Measurements from ENCODE around the gene HSPB6.

HSPB6 gene

DNA sequence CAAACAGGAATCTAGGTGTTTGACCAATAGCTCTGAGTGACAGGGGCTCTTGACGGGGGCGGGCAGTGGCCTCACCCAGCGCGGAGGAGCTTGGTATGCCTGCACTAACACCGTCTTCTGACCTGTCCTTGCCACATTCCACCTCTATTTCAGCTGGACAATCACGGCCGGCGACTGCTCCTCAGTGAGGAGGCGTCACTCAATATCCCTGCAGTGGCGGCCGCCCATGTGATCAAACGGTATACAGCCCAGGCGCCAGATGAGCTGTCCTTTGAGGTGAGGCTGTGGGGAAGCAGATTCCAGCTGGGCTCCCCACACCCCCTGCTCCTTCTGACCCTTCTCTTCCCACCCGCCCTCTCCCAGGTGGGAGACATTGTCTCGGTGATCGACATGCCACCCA is 23.2 kb upstream of the HSPB6 start:
- H3K79me1 ChIP-seq (ENCODE audit: low read depth, low read length), result peaks cover 2% of the 10 kb centered on the region
- H2BK12ac ChIP-seq (ENCODE audit: low read length), result peak overlapping the region; percentile 41
- H3K4me1 ChIP-seq (ENCODE audit: control insufficient read depth in 2 of 2, insufficient read depth in 1 of 2, low read depth in 1 of 2, low read length in 2 of 2), result peaks cover 13 to 27% of the 10 kb centered on the region in 2 donors
- H4K91ac ChIP-seq (ENCODE audit: low read depth, low read length, poor library complexity), result no peak overlapping the region
- no peak overlapping the region for H2BK120ac ChIP-seq (ENCODE audit: low read depth, low read length)
- H3K27me3 ChIP-seq (ENCODE audit: control insufficient read depth in 3 of 3, insufficient read depth in 3 of 3, low read depth in 1 of 3, low read length in 3 of 3), result no peaks in the 10 kb centered on the region
- H3K36me3 ChIP-seq (replicated peaks in 1 of 2; ENCODE audit: control insufficient read depth in 2 of 2, insufficient read depth in 2 of 2, low read length in 2 of 2), result peaks cover 28 to 74% of the 10 kb centered on the region in 2 donors
- no peak overlapping the region for H2AK5ac ChIP-seq (ENCODE audit: low read depth, low read length)
- no peak overlapping the region for H3K4ac ChIP-seq (ENCODE audit: low read length)
- H3K27ac ChIP-seq (replicated peaks; ENCODE audit: low read length), result no peak overlapping the region
- no peak overlapping the region for H3K18ac ChIP-seq (ENCODE audit: low read length)
- H3K4me3 ChIP-seq (ENCODE audit: low read length in 2 of 2), result no peak overlapping the region
- no peaks in the 10 kb centered on the region for H3K9me3 ChIP-seq (replicated peaks in 1 of 2; ENCODE audit: control insufficient read depth in 2 of 2, insufficient read depth in 1 of 2, low read depth in 1 of 2, low read length in 2 of 2)
- H2BK15ac ChIP-seq (ENCODE audit: low read length), result no peak overlapping the region
- no peak overlapping the region for H2AFZ ChIP-seq (ENCODE audit: low read length)
- H2BK5ac ChIP-seq (ENCODE audit: low read length), result no peak overlapping the region
- no peak overlapping the region for H3K4me2 ChIP-seq (ENCODE audit: insufficient read depth, low read length, poor library complexity, severe bottlenecking)
- no peak for DNase-seq (ENCODE audit: low spot score)
- H3K23ac ChIP-seq (ENCODE audit: low read depth, low read length, poor library complexity), result no peak overlapping the region
- H3K14ac ChIP-seq (ENCODE audit: low read length), result no peak overlapping the region
- no peak overlapping the region for H4K8ac ChIP-seq (ENCODE audit: low read depth, low read length)
- no CpG with 5 or more reads among the region's 16 CpGs for WGBS, 2 donors (ENCODE audit: extremely low coverage in 2 of 2, insufficient read length in 2 of 2, insufficient replicate concordance in 1 of 2)
- no peak overlapping the region for H3K9ac ChIP-seq (ENCODE audit: low read depth, low read length, poor library complexity)

- no peak overlapping the region for H3K9ac ChIP-seq (ENCODE audit: low read depth, low read length, poor library complexity)
- peaks cover 28 to 68% of the 10 kb centered on the region in 2 donors for H3K36me3 ChIP-seq (replicated peaks in 1 of 2; ENCODE audit: control insufficient read depth in 2 of 2, insufficient read depth in 2 of 2, low read length in 2 of 2)
- no peak for DNase-seq (ENCODE audit: low spot score)
- no peaks in the 10 kb centered on the region for H3K27me3 ChIP-seq (ENCODE audit: control insufficient read depth in 3 of 3, insufficient read depth in 3 of 3, low read depth in 1 of 3, low read length in 3 of 3)
- no peak overlapping the region for H2AFZ ChIP-seq (ENCODE audit: low read length)
- no peak overlapping the region for H3K14ac ChIP-seq (ENCODE audit: low read length)
- no peak overlapping the region for H2BK120ac ChIP-seq (ENCODE audit: low read depth, low read length)
- H3K18ac ChIP-seq (ENCODE audit: low read length), result no peak overlapping the region
- H3K4ac ChIP-seq (ENCODE audit: low read length), result no peak overlapping the region
- H2BK15ac ChIP-seq (ENCODE audit: low read length), result no peak overlapping the region
- H2BK12ac ChIP-seq (ENCODE audit: low read length), result no peak overlapping the region
- no peak overlapping the region for H3K27ac ChIP-seq (replicated peaks; ENCODE audit: low read length)
- H3K23ac ChIP-seq (ENCODE audit: low read depth, low read length, poor library complexity), result no peak overlapping the region
- H3K9me3 ChIP-seq (replicated peaks in 1 of 2; ENCODE audit: control insufficient read depth in 2 of 2, insufficient read depth in 1 of 2, low read depth in 1 of 2, low read length in 2 of 2), result no peaks in the 10 kb centered on the region
- peaks cover 19 to 25% of the 10 kb centered on the region in 2 donors for H3K4me1 ChIP-seq (ENCODE audit: control insufficient read depth in 2 of 2, insufficient read depth in 1 of 2, low read depth in 1 of 2, low read length in 2 of 2)
- no peak overlapping the region for H2BK5ac ChIP-seq (ENCODE audit: low read length)
- peak overlapping the region in 1 of 2 donors; percentile 12 for H3K4me3 ChIP-seq (ENCODE audit: low read length in 2 of 2)
- H2AK5ac ChIP-seq (ENCODE audit: low read depth, low read length), result no peak overlapping the region
- H3K79me1 ChIP-seq (ENCODE audit: low read depth, low read length), result peaks cover 2% of the 10 kb centered on the region
- WGBS, 2 donors (ENCODE audit: extremely low coverage in 2 of 2, insufficient read length in 2 of 2, insufficient replicate concordance in 1 of 2), result no CpG with 5 or more reads among the region's 8 CpGs
- no peak overlapping the region for H4K8ac ChIP-seq (ENCODE audit: low read depth, low read length)
- no peak overlapping the region for H4K91ac ChIP-seq (ENCODE audit: low read depth, low read length, poor library complexity)
- no peak overlapping the region for H3K4me2 ChIP-seq (ENCODE audit: insufficient read depth, low read length, poor library complexity, severe bottlenecking)
These were observed 22.2 kb upstream of the HSPB6 start for GRCh38 chr19:35779033-35779432.

GRCh38 chr19:35777961-35778360 is 21.1 kb upstream of the HSPB6 start:
- Histone ChIP-seq H2AFZ (ENCODE audit: low read length) (no peak overlapping the region), H3K36me3 (replicated peaks in 1 of 2; ENCODE audit: control insufficient read depth in 2 of 2, insufficient read depth in 2 of 2, low read length in 2 of 2) (peaks cover 27 to 59% of the 10 kb centered on the region in 2 donors), H2AK5ac (ENCODE audit: low read depth, low read length) (no peak overlapping the region), H3K14ac (ENCODE audit: low read length) (no peak overlapping the region), H3K18ac (ENCODE audit: low read length) (no peak overlapping the region), H2BK120ac (ENCODE audit: low read depth, low read length) (no peak overlapping the region), H4K8ac (ENCODE audit: low read depth, low read length) (peak overlapping the region; percentile 45), H2BK15ac (ENCODE audit: low read length) (no peak overlapping the region), H4K91ac (ENCODE audit: low read depth, low read length, poor library complexity) (no peak overlapping the region), H2BK12ac (ENCODE audit: low read length) (no peak overlapping the region), H3K4ac (ENCODE audit: low read length) (no peak overlapping the region), H3K27ac (replicated peaks; ENCODE audit: low read length) (no peak overlapping the region), H3K4me2 (ENCODE audit: insufficient read depth, low read length, poor library complexity, severe bottlenecking) (no peak overlapping the region), H3K27me3 (ENCODE audit: control insufficient read depth in 3 of 3, insufficient read depth in 3 of 3, low read depth in 1 of 3, low read length in 3 of 3) (no peaks in the 10 kb centered on the region), H3K23ac (ENCODE audit: low read depth, low read length, poor library complexity) (peak overlapping the region; percentile 48), H3K9me3 (replicated peaks in 1 of 2; ENCODE audit: control insufficient read depth in 2 of 2, insufficient read depth in 1 of 2, low read depth in 1 of 2, low read length in 2 of 2) (no peaks in the 10 kb centered on the region), H3K4me1 (ENCODE audit: control insufficient read depth in 2 of 2, insufficient read depth in 1 of 2, low read depth in 1 of 2, low read length in 2 of 2) (peaks cover 19 to 21% of the 10 kb centered on the region in 2 donors), H2BK5ac (ENCODE audit: low read length) (no peak overlapping the region), H3K4me3 (ENCODE audit: low read length in 2 of 2) (no peak overlapping the region), H3K79me1 (ENCODE audit: low read depth, low read length) (peaks cover 2% of the 10 kb centered on the region), H3K9ac (ENCODE audit: low read depth, low read length, poor library complexity) (peak overlapping the region; percentile 50)
- DNase-seq (ENCODE audit: low spot score), result no peak
- no CpG with 5 or more reads among the region's 7 CpGs for WGBS, 2 donors (ENCODE audit: extremely low coverage in 2 of 2, insufficient read length in 2 of 2, insufficient replicate concordance in 1 of 2)

GRCh38 chr19:35777086-35777841 is 20.4 kb upstream of the HSPB6 start:
- H2BK5ac ChIP-seq (ENCODE audit: low read length), result peak overlapping the region; percentile 44
- peak overlapping the region; percentile 48 for H3K23ac ChIP-seq (ENCODE audit: low read depth, low read length, poor library complexity)
- no peak overlapping the region for H2AFZ ChIP-seq (ENCODE audit: low read length)
- H2BK120ac ChIP-seq (ENCODE audit: low read depth, low read length), result no peak overlapping the region
- no peak overlapping the region for H3K4me3 ChIP-seq (ENCODE audit: low read length in 2 of 2)
- no peaks in the 10 kb centered on the region for H3K9me3 ChIP-seq (replicated peaks in 1 of 2; ENCODE audit: control insufficient read depth in 2 of 2, insufficient read depth in 1 of 2, low read depth in 1 of 2, low read length in 2 of 2)
- H3K36me3 ChIP-seq (replicated peaks in 1 of 2; ENCODE audit: control insufficient read depth in 2 of 2, insufficient read depth in 2 of 2, low read length in 2 of 2), result peaks cover 21 to 52% of the 10 kb centered on the region in 2 donors
- H3K27me3 ChIP-seq (ENCODE audit: control insufficient read depth in 3 of 3, insufficient read depth in 3 of 3, low read depth in 1 of 3, low read length in 3 of 3), result no peaks in the 10 kb centered on the region
- no peak overlapping the region for H3K14ac ChIP-seq (ENCODE audit: low read length)
- no peak overlapping the region for H3K4ac ChIP-seq (ENCODE audit: low read length)
- H3K4me2 ChIP-seq (ENCODE audit: insufficient read depth, low read length, poor library complexity, severe bottlenecking), result peak overlapping the region; percentile 22
- H3K79me1 ChIP-seq (ENCODE audit: low read depth, low read length), result peaks cover 2% of the 10 kb centered on the region
- no CpG with 5 or more reads among the region's 19 CpGs for WGBS, 2 donors (ENCODE audit: extremely low coverage in 2 of 2, insufficient read length in 2 of 2, insufficient replicate concordance in 1 of 2)
- no peak overlapping the region for H4K8ac ChIP-seq (ENCODE audit: low read depth, low read length)
- peak overlapping the region; percentile 84 for H3K9ac ChIP-seq (ENCODE audit: low read depth, low read length, poor library complexity)
- DNase-seq (ENCODE audit: low spot score), result no peak
- H2BK12ac ChIP-seq (ENCODE audit: low read length), result no peak overlapping the region
- H3K18ac ChIP-seq (ENCODE audit: low read length), result peak overlapping the region; percentile 74
- H2AK5ac ChIP-seq (ENCODE audit: low read depth, low read length), result peak overlapping the region; percentile 45
- H2BK15ac ChIP-seq (ENCODE audit: low read length), result peak overlapping the region; percentile 13
- H4K91ac ChIP-seq (ENCODE audit: low read depth, low read length, poor library complexity), result no peak overlapping the region
- peaks cover 19 to 21% of the 10 kb centered on the region in 2 donors for H3K4me1 ChIP-seq (ENCODE audit: control insufficient read depth in 2 of 2, insufficient read depth in 1 of 2, low read depth in 1 of 2, low read length in 2 of 2)
- no peak overlapping the region for H3K27ac ChIP-seq (replicated peaks; ENCODE audit: low read length)

Data from neuronal stem cell (in vitro differentiated cells).